Neutrophil (primary cell): ENCODE results near the gene CSTPP1.

ENCODE experiments used
- H3K27ac ChIP-seq: fragments of 200-600 bp; sonication (generic); 2 replicates; pipeline ENCODE4 v1.5.1; 2016; ENCODE audit warnings: mild to moderate bottlenecking, moderate library complexity
- H3K27me3 ChIP-seq: fragments of 200-600 bp; sonication (generic); 2 replicates; pipeline ENCODE4 v1.6.0; 2016; ENCODE audit warnings: mild to moderate bottlenecking
- H3K36me3 ChIP-seq: fragments of 200-600 bp; sonication (generic); 2 replicates; pipeline ENCODE4 v1.5.1; 2017
- H3K4me1 ChIP-seq, 2 experiments: fragments of 200-600 bp in 1 of 2; sonication (generic) in 1 of 2; 1 replicate in 1 of 2; 2 replicates in 1 of 2; pipeline versions ENCODE4 v1.5.1 to v1.6.1; 2013 to 2016; ENCODE audit warnings: low read depth in 1 of 2, low read length in 1 of 2, mild to moderate bottlenecking in 1 of 2, moderate library complexity in 1 of 2; ENCODE audit not compliant: control insufficient read depth in 1 of 2, insufficient read depth in 1 of 2
- H3K4me3 ChIP-seq, 2 experiments: fragments of 200-600 bp in 1 of 2; sonication (generic) in 1 of 2; 1 replicate in 1 of 2; 2 replicates in 1 of 2; pipeline ENCODE4 v1.5.1; 2013 to 2016; ENCODE audit warnings: low read depth in 1 of 2, low read length in 1 of 2, mild to moderate bottlenecking in 1 of 2, moderate library complexity in 1 of 2
- H3K9me3 ChIP-seq: fragments of 200-600 bp; sonication (generic); 2 replicates; pipeline ENCODE4 v1.5.1; 2016
- TF ChIP-seq, protein P1 (sequence below): fragments of 200-600 bp; sonication (generic); IDR thresholded peaks from 2 replicates; pipeline ENCODE4 v1.5.1; 2016; ENCODE audit warnings: antibody characterized with exemption

Gene CSTPP1

DNA sequence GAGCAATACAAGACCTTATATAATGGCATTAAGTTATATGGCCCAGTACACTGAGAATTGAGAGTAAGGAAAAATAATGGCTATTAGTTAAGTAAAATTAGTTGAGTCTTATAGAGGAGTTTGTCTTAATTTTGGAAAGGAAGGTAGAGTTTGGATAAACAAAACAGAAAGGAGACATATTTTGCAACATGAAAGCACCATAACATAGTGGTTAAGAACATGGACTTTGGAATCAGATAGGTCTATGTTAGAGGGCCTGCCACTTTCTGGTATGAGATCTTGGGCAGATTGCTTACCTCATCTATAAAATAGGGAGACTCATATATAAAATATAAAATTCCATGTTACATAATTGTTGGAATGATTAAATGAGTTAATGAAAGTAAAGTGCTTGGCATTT is 68.9 kb downstream of the CSTPP1 start:
- no peaks in the 10 kb centered on the region for H3K27me3 ChIP-seq
- H3K27ac ChIP-seq = no peak overlapping the region
- peaks cover 4 to 15% of the 10 kb centered on the region in 2 experiments for H3K4me1 ChIP-seq
- TF ChIP-seq, protein P1, sequence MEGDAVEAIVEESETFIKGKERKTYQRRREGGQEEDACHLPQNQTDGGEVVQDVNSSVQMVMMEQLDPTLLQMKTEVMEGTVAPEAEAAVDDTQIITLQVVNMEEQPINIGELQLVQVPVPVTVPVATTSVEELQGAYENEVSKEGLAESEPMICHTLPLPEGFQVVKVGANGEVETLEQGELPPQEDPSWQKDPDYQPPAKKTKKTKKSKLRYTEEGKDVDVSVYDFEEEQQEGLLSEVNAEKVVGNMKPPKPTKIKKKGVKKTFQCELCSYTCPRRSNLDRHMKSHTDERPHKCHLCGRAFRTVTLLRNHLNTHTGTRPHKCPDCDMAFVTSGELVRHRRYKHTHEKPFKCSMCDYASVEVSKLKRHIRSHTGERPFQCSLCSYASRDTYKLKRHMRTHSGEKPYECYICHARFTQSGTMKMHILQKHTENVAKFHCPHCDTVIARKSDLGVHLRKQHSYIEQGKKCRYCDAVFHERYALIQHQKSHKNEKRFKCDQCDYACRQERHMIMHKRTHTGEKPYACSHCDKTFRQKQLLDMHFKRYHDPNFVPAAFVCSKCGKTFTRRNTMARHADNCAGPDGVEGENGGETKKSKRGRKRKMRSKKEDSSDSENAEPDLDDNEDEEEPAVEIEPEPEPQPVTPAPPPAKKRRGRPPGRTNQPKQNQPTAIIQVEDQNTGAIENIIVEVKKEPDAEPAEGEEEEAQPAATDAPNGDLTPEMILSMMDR = no peak
- H3K36me3 ChIP-seq = no peaks in the 10 kb centered on the region
- H3K9me3 ChIP-seq = no peaks in the 10 kb centered on the region
- no peak overlapping the region for H3K4me3 ChIP-seq

DNA sequence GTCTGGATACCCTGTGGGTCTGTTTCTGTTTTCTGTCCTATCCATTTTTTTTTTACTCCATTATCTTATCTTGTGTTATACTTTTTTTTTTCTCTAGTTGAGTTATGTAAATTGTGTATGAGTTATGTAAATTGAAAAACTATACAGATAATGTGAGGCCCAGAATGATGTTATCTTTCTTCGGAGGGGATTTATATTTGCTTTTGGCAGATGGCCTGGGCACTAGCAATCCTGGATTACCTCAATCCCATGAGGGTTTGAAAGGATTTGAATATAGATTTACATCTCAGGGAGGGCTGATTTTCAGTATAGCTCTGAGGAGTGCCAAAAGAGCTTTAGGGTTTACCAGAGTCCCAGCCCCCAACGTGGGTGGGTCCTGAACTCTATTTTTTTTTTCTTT is 71.0 kb downstream of the CSTPP1 start:
- Histone ChIP-seq H3K36me3 (no peaks in the 10 kb centered on the region), H3K4me3 (no peak overlapping the region), H3K27me3 (no peaks in the 10 kb centered on the region), H3K4me1 (peaks cover 4 to 9% of the 10 kb centered on the region in 2 experiments), H3K9me3 (no peaks in the 10 kb centered on the region), H3K27ac (no peak overlapping the region)
- TF ChIP-seq, protein P1 = no peak

DNA sequence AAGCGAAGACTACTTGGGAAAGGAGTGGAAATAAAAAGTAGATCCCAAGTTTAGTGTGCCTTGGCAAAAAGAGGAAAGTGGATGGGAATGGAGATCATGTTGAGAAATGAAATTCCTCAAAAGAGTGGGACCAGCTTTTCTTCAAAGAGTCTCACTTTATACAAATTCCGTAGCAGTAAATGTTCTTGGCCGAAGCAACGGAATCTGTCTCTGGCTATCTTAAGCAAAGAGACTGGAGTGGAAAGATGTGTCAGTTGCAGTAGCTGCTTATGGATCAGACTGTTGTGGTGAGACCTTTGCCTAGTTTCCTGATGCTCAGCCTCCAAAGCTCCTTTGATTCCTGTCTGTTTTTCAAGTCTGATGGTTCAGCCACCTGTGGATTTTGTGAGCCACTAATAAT is 73.6 kb downstream of the CSTPP1 start:
- Histone ChIP-seq H3K4me1 (no peaks in the 10 kb centered on the region), H3K27ac (no peak overlapping the region), H3K4me3 (no peak overlapping the region), H3K9me3 (no peaks in the 10 kb centered on the region), H3K36me3 (no peaks in the 10 kb centered on the region), H3K27me3 (no peaks in the 10 kb centered on the region)
- TF ChIP-seq, protein P1 = no peak

DNA sequence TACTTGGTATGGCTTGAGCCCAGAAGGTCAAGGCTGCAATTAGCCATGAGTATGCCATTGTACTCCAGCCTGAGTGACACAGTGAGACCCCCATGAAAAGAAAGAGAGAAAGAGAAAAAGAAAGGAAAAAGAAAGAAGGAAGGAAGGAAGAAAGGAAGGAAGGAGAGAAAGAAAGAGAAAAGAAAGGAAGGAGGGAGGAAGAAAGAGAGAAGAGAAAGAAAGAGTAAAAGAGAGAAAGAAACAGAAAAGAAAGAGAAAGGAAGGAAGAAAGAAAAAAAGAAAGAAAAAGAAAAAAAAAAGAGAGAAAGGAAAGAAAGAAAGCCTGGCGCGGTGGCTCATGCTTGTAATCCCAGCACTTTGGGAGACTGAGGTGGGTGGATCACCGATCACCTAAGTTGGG is 77.5 kb downstream of the CSTPP1 start:
- Histone ChIP-seq H3K36me3 (no peaks in the 10 kb centered on the region), H3K27ac (no peak overlapping the region), H3K27me3 (no peaks in the 10 kb centered on the region), H3K9me3 (no peaks in the 10 kb centered on the region), H3K4me1 (no peaks in the 10 kb centered on the region), H3K4me3 (no peak overlapping the region)
- TF ChIP-seq, protein P1 = no peak

DNA sequence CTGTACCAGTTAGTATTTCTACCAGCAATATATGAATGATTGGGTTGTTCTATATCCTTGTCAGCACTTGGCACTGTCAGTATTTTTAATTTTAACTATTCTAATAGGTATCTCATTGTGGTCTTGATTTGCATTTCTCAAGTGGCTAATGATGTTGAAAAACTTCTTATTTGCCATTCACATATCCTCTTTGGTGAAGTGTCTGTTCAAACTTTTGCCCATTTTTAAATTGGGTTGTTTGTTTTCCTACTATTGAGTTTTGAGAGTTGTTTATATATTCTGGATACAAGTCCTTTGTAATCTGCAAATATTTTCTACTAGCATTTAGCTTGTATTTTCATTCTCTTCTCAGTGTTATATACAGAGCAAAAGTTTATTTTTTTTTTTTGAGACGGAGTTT is 82.1 kb downstream of the CSTPP1 start:
- Histone ChIP-seq H3K36me3 (no peaks in the 10 kb centered on the region), H3K9me3 (no peaks in the 10 kb centered on the region), H3K4me3 (no peak overlapping the region), H3K27me3 (no peaks in the 10 kb centered on the region), H3K4me1 (no peaks in the 10 kb centered on the region), H3K27ac (no peak overlapping the region)
- TF ChIP-seq, protein P1 = no peak
